Neutrophil (primary cell): ENCODE measurements around the gene EML6.

ENCODE experiments used
- H3K27ac ChIP-seq: fragments of 200-600 bp; sonication (generic); 2 replicates; pipeline ENCODE4 v1.5.1; 2016; ENCODE audit warnings: mild to moderate bottlenecking, moderate library complexity
- H3K27me3 ChIP-seq: fragments of 200-600 bp; sonication (generic); 2 replicates; pipeline ENCODE4 v1.6.0; 2016; ENCODE audit warnings: mild to moderate bottlenecking
- H3K36me3 ChIP-seq: fragments of 200-600 bp; sonication (generic); 2 replicates; pipeline ENCODE4 v1.5.1; 2017
- H3K4me1 ChIP-seq, 2 experiments: fragments of 200-600 bp in 1 of 2; sonication (generic) in 1 of 2; 1 replicate in 1 of 2; 2 replicates in 1 of 2; pipeline versions ENCODE4 v1.5.1 to v1.6.1; 2013 to 2016; ENCODE audit warnings: low read depth in 1 of 2, low read length in 1 of 2, mild to moderate bottlenecking in 1 of 2, moderate library complexity in 1 of 2; ENCODE audit not compliant: control insufficient read depth in 1 of 2, insufficient read depth in 1 of 2
- H3K4me3 ChIP-seq, 2 experiments: fragments of 200-600 bp in 1 of 2; sonication (generic) in 1 of 2; 1 replicate in 1 of 2; 2 replicates in 1 of 2; pipeline ENCODE4 v1.5.1; 2013 to 2016; ENCODE audit warnings: low read depth in 1 of 2, low read length in 1 of 2, mild to moderate bottlenecking in 1 of 2, moderate library complexity in 1 of 2
- H3K9me3 ChIP-seq: fragments of 200-600 bp; sonication (generic); 2 replicates; pipeline ENCODE4 v1.5.1; 2016
- CTCF ChIP-seq: fragments of 200-600 bp; sonication (generic); IDR thresholded peaks from 2 replicates; pipeline ENCODE4 v1.5.1; 2016; ENCODE audit warnings: antibody characterized with exemption

EML6 gene

GRCh38 chr2:54716375-54716774, 7.1 kb upstream of the EML6 start:
- TF ChIP-seq CTCF = no peak
- no peak overlapping the region for H3K27ac ChIP-seq
- H3K9me3 ChIP-seq = no peaks in the 10 kb centered on the region
- H3K27me3 ChIP-seq = peaks cover 48% of the 10 kb centered on the region
- no peaks in the 10 kb centered on the region for H3K4me1 ChIP-seq
- H3K4me3 ChIP-seq = no peak overlapping the region
- H3K36me3 ChIP-seq = no peaks in the 10 kb centered on the region

- no peak overlapping the region for H3K4me3 ChIP-seq
- TF ChIP-seq CTCF = no peak
- no peaks in the 10 kb centered on the region for H3K36me3 ChIP-seq
- H3K4me1 ChIP-seq = peaks cover 16 to 22% of the 10 kb centered on the region in 2 experiments
- no peak overlapping the region for H3K27ac ChIP-seq
- peaks cover 70% of the 10 kb centered on the region for H3K27me3 ChIP-seq
- no peaks in the 10 kb centered on the region for H3K9me3 ChIP-seq
Observed at GRCh38 chr2:54720563-54720962, 2.9 kb upstream of the EML6 start.

GRCh38 chr2:54722641-54723040, 821 bp upstream of the EML6 start:
- Histone ChIP-seq H3K9me3 (no peaks in the 10 kb centered on the region), H3K4me1 (peaks cover 16 to 22% of the 10 kb centered on the region in 2 experiments), H3K27ac (peak overlapping the region; percentile 69), H3K4me3 (peak overlapping the region; percentile 76 to 97), H3K27me3 (peaks cover 76% of the 10 kb centered on the region), H3K36me3 (no peaks in the 10 kb centered on the region)
- TF ChIP-seq CTCF = no peak

- H3K36me3 ChIP-seq = no peaks in the 10 kb centered on the region
- no peaks in the 10 kb centered on the region for H3K9me3 ChIP-seq
- H3K4me1 ChIP-seq = peaks cover 16 to 22% of the 10 kb centered on the region in 2 experiments
- H3K4me3 ChIP-seq = peak overlapping the region; percentile 76 to 97
- peak overlapping the region; percentile 69 for H3K27ac ChIP-seq
- no peak for TF ChIP-seq CTCF
- H3K27me3 ChIP-seq = peaks cover 76% of the 10 kb centered on the region
Observed at GRCh38 chr2:54723996-54724559, 616 bp downstream of the EML6 start.

- H3K4me1 ChIP-seq = peaks cover 16 to 22% of the 10 kb centered on the region in 2 experiments
- no peak for TF ChIP-seq CTCF
- no peak overlapping the region for H3K27ac ChIP-seq
- H3K36me3 ChIP-seq = no peaks in the 10 kb centered on the region
- H3K27me3 ChIP-seq = peaks cover 76% of the 10 kb centered on the region
- peak overlapping the region; percentile 76 to 97 for H3K4me3 ChIP-seq
- no peaks in the 10 kb centered on the region for H3K9me3 ChIP-seq
Observed at GRCh38 chr2:54724560-54725342, 1.3 kb downstream of the EML6 start.
